ENCODE measurements around the gene KIF18B. TPM values are rescaled to one million over a fixed set of nuclear protein-coding genes. Genes with fewer than 3 reads are reported as not detected.
A peak's percentile ranks its signal among the peaks of the same experiment; 100 is the strongest.

KIF18B gene
- total and polyA plus RNA-seq, 7 donors = under 0.01 to 10.5 (median 0.60) TPM

DNA sequence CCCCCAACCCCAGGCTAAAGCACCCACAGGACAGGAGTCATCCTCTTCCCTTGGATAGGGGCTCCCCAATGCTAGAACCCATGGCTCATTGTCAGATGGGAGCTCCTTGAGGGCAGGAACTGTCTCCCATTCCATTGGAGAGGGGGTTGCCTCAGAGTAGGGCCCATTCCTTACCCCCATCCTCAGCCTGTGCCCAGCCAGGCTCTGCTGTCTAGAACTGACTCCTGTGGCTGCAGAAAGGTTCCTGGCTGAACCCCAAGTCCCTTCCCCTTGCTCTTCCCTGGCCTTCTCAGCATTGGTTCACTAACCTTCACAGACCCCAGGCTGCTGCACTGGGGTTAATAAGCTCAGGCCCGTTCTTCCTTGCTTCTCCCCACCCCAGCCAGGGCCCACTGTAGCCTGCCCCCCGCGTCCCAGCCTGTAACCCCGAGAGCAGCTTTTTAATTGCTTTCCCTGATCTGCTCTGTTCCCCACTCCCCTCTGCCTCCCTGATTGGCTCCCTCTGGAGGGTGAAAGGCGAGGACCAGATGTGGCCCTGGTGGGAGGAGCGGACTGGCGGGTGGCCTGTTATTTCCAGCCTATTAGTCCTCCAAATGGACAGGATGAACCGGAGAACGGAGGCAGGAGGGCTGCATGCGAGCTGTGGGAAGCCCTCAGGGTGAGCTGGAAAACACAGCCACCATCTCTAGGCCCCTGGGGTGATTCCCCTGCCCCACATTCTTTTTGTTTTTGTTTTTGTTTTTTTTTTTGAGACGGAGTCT, 26.3 kb downstream of the KIF18B start:
- intact Hi-C loops (cut with DNase I) = loop anchor here (2.0 to 5.0 kb wide), 3 partner anchors 25 to 839 kb away; partner anchors contain the start of genes KIF18B and PLCD3
- Histone ChIP-seq H3K27me3 (no peaks in the 10 kb centered on the region), H3K4me3 (no peak overlapping the region), H3K9me3 (no peaks in the 10 kb centered on the region), H3K36me3 (no peaks in the 10 kb centered on the region), H3K4me1 (peaks cover 0 to 19% (median 16%) of the 10 kb centered on the region in 4 donors), H3K27ac (no peak overlapping the region)
- WGBS, 2 donors = 72 to 78% methylated on average over 11 of the region's 11 CpGs
- TF ChIP-seq EP300 (IDR thresholded peaks at IDR 0.05) = no peak
- TF ChIP-seq POLR2AphosphoS5 (IDR thresholded peaks at IDR 0.05) = no peak
- TF ChIP-seq, protein P1, sequence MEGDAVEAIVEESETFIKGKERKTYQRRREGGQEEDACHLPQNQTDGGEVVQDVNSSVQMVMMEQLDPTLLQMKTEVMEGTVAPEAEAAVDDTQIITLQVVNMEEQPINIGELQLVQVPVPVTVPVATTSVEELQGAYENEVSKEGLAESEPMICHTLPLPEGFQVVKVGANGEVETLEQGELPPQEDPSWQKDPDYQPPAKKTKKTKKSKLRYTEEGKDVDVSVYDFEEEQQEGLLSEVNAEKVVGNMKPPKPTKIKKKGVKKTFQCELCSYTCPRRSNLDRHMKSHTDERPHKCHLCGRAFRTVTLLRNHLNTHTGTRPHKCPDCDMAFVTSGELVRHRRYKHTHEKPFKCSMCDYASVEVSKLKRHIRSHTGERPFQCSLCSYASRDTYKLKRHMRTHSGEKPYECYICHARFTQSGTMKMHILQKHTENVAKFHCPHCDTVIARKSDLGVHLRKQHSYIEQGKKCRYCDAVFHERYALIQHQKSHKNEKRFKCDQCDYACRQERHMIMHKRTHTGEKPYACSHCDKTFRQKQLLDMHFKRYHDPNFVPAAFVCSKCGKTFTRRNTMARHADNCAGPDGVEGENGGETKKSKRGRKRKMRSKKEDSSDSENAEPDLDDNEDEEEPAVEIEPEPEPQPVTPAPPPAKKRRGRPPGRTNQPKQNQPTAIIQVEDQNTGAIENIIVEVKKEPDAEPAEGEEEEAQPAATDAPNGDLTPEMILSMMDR (IDR thresholded peaks at IDR 0.05) = no peak
- TF ChIP-seq POLR2A (IDR thresholded peaks at IDR 0.05) = no peak
- DNase-seq = peak; percentile 57

DNA sequence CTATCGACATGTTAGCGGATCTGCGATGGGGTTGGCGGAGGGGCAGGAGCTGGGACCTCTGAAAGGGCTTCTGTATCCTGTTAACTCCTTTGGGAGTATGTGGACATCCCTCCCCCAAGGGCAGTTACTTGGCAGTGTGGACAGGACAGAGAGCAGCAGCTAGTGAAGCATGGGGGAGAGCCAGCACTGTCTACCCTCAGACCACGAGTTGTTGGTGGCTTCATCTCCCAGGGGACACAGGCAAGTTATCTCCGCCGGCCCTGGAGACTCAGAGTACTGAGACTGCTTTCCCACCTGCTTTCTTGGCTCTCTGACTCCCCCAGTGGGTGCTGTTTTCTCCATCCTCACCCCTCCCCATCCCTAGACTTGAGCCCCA, 27.0 kb downstream of the KIF18B start:
- H3K27ac ChIP-seq = no peak overlapping the region
- DNase-seq = peak; percentile 55
- no peaks in the 10 kb centered on the region for H3K27me3 ChIP-seq
- H3K9me3 ChIP-seq = no peaks in the 10 kb centered on the region
- no peaks in the 10 kb centered on the region for H3K36me3 ChIP-seq
- TF ChIP-seq POLR2A (IDR thresholded peaks at IDR 0.05) (no peak), POLR2AphosphoS5 (IDR thresholded peaks at IDR 0.05) (no peak), EP300 (IDR thresholded peaks at IDR 0.05) (no peak)
- TF ChIP-seq, protein P1 (IDR thresholded peaks at IDR 0.05) = no peak
- WGBS, 2 donors = 70 to 83% methylated on average over 7 of the region's 7 CpGs
- H3K4me3 ChIP-seq = no peak overlapping the region
- H3K4me1 ChIP-seq = peaks cover 0 to 23% (median 20%) of the 10 kb centered on the region in 4 donors
- intact Hi-C loops (cut with DNase I) = loop anchor here (1.0 to 5.0 kb wide), 5 partner anchors 26 to 838 kb away; partner anchors contain the start of genes KIF18B and PLCD3

DNA sequence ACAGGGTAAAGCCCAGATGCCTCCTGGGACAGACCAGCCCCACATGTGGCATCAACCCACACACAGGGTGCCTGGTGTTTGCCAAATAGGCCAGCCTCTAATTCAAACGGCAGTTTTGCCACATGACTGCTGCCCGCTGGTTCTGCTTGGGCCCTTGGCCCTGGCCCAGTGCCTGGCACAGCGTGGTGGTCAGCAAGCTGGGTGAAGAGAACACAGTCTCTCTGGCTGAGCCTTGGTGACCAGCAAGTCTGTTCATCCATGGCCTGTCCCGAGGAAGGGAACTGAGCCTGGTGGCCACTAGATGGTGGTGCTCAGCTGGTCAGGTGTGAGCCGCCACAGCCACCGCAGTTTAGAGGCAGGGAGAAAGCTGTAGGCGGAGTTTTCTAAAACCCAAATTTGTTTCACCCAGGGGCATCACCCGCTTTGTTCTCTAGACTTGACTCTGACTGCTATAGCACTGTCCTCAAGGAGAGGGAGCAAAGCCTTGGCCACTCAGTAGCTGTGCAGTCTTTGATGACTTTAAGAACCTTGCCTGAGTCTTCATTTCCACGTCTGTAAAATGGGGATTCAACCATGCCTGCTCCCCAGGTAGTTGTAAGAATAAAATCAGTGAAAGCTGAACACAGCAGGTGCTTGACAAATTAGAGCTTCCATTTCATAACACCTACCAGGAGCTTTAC, 27.5 kb downstream of the KIF18B start:
- Histone ChIP-seq H3K27ac (no peak overlapping the region), H3K36me3 (no peaks in the 10 kb centered on the region), H3K4me1 (peaks cover 0 to 23% (median 20%) of the 10 kb centered on the region in 4 donors), H3K27me3 (no peaks in the 10 kb centered on the region), H3K4me3 (no peak overlapping the region), H3K9me3 (no peaks in the 10 kb centered on the region)
- peak; percentile 94 for DNase-seq
- intact Hi-C loops (cut with DNase I) = loop anchor here (1.0 to 10.0 kb wide), 6 partner anchors 27 to 838 kb away; partner anchors contain the start of genes KIF18B and PLCD3
- 9 to 20% methylated on average over 9 of the region's 9 CpGs for WGBS, 2 donors
- TF ChIP-seq, protein P1 (IDR thresholded peaks at IDR 0.05) = peak; percentile 79 to 91 (median 89)
- TF ChIP-seq EP300 (IDR thresholded peaks at IDR 0.05) = no peak
- no peak for TF ChIP-seq POLR2AphosphoS5 (IDR thresholded peaks at IDR 0.05)
- TF ChIP-seq POLR2A (IDR thresholded peaks at IDR 0.05) = no peak

DNA sequence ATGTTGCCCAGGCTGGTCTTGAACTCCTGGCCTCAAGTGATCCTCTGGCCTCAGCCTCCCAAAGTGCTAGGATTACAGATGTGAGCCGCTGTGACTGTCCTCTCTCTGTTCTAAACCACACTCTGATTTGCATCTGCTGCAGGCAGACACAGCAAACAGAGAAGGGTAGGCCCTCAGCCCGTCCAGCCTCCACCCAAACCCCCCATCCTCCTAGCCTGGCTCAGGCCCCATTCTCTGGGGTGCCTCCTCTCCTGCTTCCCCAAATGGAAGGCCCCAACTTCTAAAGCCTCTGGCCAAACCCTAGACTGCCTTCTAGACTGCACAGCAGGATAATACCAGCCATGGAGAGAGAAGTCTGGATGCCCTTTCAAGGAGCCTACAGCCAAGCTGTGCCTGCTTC, 28.2 kb downstream of the KIF18B start:
- TF ChIP-seq, protein P1 (IDR thresholded peaks at IDR 0.05) = no peak
- TF ChIP-seq EP300 (IDR thresholded peaks at IDR 0.05) (no peak), POLR2A (IDR thresholded peaks at IDR 0.05) (no peak)
- Histone ChIP-seq H3K4me1 (peaks cover 0 to 23% (median 20%) of the 10 kb centered on the region in 4 donors), H3K4me3 (no peak overlapping the region), H3K9me3 (no peaks in the 10 kb centered on the region), H3K36me3 (no peaks in the 10 kb centered on the region), H3K27ac (no peak overlapping the region), H3K27me3 (no peaks in the 10 kb centered on the region)
- WGBS, 2 donors = 57 to 75% methylated on average over 2 of the region's 2 CpGs
- no peak for DNase-seq
- intact Hi-C loops (cut with DNase I) = loop anchor here (10.0 kb wide), 1 partner anchor 275 kb away; no protein-coding TSS in a partner anchor

All from sigmoid colon (tissue), 7 donors.